GM12865 (cell line): ENCODE results near the gene ITGBL1.
A peak's percentile ranks its signal among the peaks of the same experiment; 100 is the strongest.

Experiments
- DNase-seq: peaks from one replicate; pipeline ENCODE4 v3.0.0; 2010; ENCODE audit warnings: low read depth
- H3K4me3 ChIP-seq: 2 replicates; pipeline ENCODE4 v1.5.1; 2011; ENCODE audit warnings: mild to moderate bottlenecking, low read depth, low read length, control low read depth
- TF ChIP-seq, protein P1 (sequence below): IDR thresholded peaks from 2 replicates; pipeline ENCODE4 v1.5.1; 2011; ENCODE audit warnings: low read length, control low read depth, low read depth, inconsistent platforms; ENCODE audit not compliant: insufficient read depth; ENCODE audit errors: missing control alignments

Gene ITGBL1

DNA sequence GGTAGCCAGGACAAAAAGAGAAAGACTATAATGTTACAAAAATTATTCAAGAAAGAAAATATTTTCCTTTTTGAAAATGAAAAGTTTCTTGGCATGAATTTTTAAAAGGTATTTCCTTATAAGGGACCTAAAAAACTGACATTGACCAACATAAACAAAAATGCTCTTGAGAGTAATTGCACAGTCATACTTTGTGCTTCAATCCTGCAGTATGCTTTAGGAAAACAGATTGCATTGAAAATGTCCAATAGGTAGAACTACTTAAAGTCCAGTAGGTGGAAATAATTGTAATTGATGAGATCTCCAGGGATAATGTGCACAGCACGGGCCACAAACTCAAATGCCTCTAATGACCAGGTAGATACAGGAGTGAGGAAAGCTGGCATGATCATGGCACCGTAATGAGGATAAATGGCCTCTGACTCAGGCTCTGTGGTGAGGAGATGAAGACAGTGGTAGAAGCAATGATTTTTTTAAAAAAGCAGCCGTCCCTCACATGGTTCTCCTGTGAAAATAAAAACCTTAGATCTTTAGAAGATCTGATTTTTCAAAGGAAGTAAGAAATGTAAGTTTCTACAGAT, 278.0 kb downstream of the ITGBL1 start:
- TF ChIP-seq, protein P1, sequence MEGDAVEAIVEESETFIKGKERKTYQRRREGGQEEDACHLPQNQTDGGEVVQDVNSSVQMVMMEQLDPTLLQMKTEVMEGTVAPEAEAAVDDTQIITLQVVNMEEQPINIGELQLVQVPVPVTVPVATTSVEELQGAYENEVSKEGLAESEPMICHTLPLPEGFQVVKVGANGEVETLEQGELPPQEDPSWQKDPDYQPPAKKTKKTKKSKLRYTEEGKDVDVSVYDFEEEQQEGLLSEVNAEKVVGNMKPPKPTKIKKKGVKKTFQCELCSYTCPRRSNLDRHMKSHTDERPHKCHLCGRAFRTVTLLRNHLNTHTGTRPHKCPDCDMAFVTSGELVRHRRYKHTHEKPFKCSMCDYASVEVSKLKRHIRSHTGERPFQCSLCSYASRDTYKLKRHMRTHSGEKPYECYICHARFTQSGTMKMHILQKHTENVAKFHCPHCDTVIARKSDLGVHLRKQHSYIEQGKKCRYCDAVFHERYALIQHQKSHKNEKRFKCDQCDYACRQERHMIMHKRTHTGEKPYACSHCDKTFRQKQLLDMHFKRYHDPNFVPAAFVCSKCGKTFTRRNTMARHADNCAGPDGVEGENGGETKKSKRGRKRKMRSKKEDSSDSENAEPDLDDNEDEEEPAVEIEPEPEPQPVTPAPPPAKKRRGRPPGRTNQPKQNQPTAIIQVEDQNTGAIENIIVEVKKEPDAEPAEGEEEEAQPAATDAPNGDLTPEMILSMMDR: no peak
- H3K4me3 ChIP-seq: no peak overlapping the region
- no peak for DNase-seq

- H3K4me3 ChIP-seq: no peak overlapping the region
- TF ChIP-seq, protein P1: no peak
These were observed 284.1 kb downstream of the ITGBL1 start for GRCh38 chr13:101736566-101736965.

DNA sequence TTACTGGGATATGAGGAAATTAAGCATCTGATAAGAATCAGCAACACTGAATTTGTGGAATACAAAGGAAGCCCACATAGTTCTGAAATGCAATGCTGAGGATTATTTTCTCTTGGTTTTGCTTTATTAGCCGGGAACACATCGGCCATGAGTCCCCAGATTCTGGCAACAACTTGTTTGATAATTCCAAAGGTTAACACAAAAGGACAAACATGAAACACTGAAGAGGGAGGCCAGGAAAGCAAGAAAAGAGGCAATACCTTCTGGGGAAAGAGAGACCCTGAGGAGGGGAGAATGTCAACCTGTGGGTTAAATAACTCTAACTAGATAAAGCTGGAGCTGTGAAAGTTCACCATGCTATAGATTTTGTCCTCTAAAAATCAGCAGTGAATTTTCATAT, 285.9 kb downstream of the ITGBL1 start:
- no peak for DNase-seq
- TF ChIP-seq, protein P1: no peak
- no peak overlapping the region for H3K4me3 ChIP-seq

More at GRCh38 chr13:101736566-101736965, 284.1 kb downstream of the ITGBL1 start:
- DNase-seq: no peak

DNA sequence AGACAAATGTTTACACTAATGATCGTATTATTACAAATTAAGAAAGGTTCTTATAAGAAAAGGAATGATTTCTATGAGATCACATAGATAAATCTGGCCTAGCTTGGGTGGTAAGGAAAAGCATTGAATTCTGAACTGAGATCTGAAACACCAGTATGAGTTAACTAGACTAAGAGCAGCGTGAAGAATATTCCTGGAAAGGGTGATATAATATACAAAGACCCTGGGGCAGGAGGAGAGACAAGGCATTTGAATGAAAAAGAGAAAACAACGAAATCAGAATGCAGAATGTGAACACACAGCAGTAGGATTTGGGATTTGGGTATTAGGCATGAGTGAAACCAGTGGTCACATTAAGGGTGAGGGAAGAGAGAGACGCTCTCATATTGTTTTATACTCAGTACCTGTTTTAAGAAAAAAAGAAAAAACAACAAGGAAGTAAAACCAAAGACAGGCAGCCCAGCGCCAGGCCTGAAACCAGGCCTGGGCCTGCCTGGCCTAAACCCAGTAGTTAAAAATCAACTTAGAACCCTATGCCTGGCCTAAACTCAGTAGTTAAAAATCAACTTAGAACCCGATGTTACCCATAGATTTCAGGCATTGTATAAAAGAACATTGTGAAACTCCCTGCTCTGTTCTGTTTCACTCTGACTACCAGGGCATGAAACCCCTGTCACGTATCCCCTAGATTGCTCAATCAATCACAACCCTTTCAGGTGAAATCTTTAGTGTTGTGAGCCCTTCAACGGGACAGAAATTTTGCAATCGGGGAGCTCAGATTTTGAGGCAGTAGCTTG, 287.1 kb downstream of the ITGBL1 start:
- peak; percentile 38 for DNase-seq
- no peak overlapping the region for H3K4me3 ChIP-seq
- TF ChIP-seq, protein P1: no peak

DNA sequence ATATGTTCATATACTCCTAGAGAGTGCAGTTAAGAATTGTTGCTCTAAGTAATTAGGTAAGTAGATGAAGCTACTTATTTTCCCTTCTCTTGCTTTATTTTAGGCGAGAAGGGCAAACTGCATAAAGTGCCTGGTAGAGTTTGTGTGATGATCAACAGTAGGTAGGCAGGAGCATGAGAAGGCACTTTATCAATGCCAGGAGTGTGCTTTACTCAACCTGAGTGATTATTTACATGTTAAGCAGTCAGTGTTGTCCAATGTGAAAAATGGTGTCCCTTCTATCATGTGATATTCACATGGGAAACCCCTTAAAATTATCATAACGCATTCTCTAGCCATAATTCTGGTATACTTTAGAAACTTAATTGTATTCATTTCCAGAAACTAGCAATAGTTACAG, 294.0 kb downstream of the ITGBL1 start:
- DNase-seq: no peak
- H3K4me3 ChIP-seq: no peak overlapping the region
- TF ChIP-seq, protein P1: no peak

DNA sequence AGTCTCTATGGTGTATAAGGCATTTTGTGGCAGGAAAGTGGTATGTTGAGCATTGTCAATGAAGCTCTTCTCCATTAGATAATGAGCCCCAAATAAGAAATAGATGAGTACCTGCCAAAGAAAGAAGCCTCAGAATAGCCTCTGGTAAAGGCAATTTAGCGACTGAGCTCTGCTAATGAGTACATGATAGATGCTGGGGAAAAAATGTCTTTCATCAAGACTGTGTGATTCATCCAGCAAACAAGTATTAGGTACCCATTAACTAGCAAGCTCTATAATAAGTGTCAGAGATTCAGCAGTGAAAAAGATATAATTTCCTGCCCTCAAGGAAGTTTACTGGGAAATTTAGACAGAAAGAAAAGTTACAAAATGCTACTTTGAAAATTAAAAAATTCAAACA, 294.6 kb downstream of the ITGBL1 start:
- DNase-seq: no peak
- no peak overlapping the region for H3K4me3 ChIP-seq
- TF ChIP-seq, protein P1: no peak
